H1 (cell line): ENCODE measurements around the gene SMIM23.
A peak's percentile ranks its signal among the peaks of the same experiment; 100 is the strongest.

Experiments used
- CTCF ChIP-seq, 3 experiments: IDR thresholded peaks; 1 replicate in 2 of 3; 2 replicates in 1 of 3; pipeline versions ENCODE4 v1.5.1 to v1.6.1; 2011; ENCODE audit warnings: low read length in 3 of 3, mild to moderate bottlenecking in 3 of 3, inconsistent platforms in 2 of 3, low read depth in 1 of 3, moderate library complexity in 1 of 3; ENCODE audit not compliant: insufficient read depth in 1 of 3; ENCODE audit errors: control extremely low read depth in 1 of 3
- JUND ChIP-seq: IDR thresholded peaks from 2 replicates; pipeline ENCODE4 v1.6.1; 2011; ENCODE audit warnings: mild to moderate bottlenecking, improper control_type of control experiment, low read length

- TF ChIP-seq CTCF (IDR thresholded peaks at IDR 0.05; ENCODE audit: control extremely low read depth in 1 of 3, insufficient read depth in 1 of 3, low read depth in 1 of 3, low read length in 3 of 3) (peak; percentile 26 to 50 (median 49)), JUND (no peak)
Measured at GRCh38 chr5:171770153-171770552, 15.5 kb upstream of the SMIM23 start.
